ENCODE data around the gene UBR4.

DNA sequence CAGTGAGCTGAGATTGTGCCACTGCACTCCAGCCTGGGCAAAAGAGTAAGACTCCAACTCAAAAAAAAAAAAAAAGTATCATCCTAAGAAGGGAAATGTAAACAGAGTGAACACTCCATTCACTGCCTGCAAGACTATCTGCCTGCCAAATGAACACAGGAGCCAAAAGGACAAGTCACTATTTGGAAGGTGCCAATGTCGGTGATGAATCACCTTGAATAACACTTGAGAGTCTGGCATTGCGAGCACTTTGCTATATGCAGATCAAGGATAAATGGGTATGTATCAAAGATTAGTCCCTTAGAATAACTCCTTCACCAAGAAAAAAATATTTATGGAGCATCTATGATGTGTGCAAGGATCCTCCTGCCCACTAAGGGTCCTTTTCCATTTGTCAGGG lies 6.6 kb downstream of the UBR4 start:
- TF ChIP-seq CTCF (IDR thresholded peaks at IDR 0.05) (no peak), POLR2A (IDR thresholded peaks at IDR 0.05) (no peak)
